GM15510 (cell line): Measurements from ENCODE around the gene CABP5.

Experiments
- POLR2A ChIP-seq: IDR thresholded peaks from 3 replicates; pipeline ENCODE4 v1.6.1; 2011; ENCODE audit warnings: borderline replicate concordance; ENCODE audit not compliant: insufficient read length; ENCODE audit errors: extremely low read depth

Gene CABP5

GRCh38 chr19:47994209-47994802, 49.6 kb downstream of the CABP5 start, which contains the start of gene ELSPBP1:
Gene ELSPBP1, plus strand, starts transcription at chr19:47994632. Its CDS starts 14,036 bp downstream, at chr19:48008668.
- no peak for TF ChIP-seq POLR2A

- TF ChIP-seq POLR2A, result no peak
Measured at GRCh38 chr19:47992070-47992469, 51.8 kb downstream of the CABP5 start, which contains the start of gene BSPH1. Gene BSPH1, minus strand, starts transcription at chr19:47992170. Its CDS starts 89 bp downstream, at chr19:47992081.

- no peak for TF ChIP-seq POLR2A
Measured at GRCh38 chr19:47991191-47991808, 52.6 kb downstream of the CABP5 start.
